MM.1S (cell line): ENCODE measurements around the gene KRT9.

Source experiments
- DNase-seq: peaks from one replicate; pipeline ENCODE4 v3.0.0-alpha.2; 2015
- H2AFZ ChIP-seq: fragments of 300-600 bp; sonication (generic); 2 replicates; pipeline ENCODE4 v1.6.0; 2016; ENCODE audit warnings: antibody characterized with exemption, low read length
- H3F3A ChIP-seq: fragments of 300-600 bp; sonication (generic); 2 replicates; pipeline ENCODE4 v1.6.1; 2016; ENCODE audit warnings: mild to moderate bottlenecking, antibody characterized with exemption, low read length, moderate library complexity, mixed read lengths; ENCODE audit not compliant: insufficient read depth
- H3K27ac ChIP-seq: fragments of 300-600 bp; sonication (generic); 2 replicates; pipeline ENCODE4 v1.5.1; 2016; ENCODE audit warnings: mild to moderate bottlenecking, low read length
- H3K27me3 ChIP-seq: fragments of 300-600 bp; sonication (generic); replicated peaks from 2 replicates; pipeline ENCODE4 v1.6.0; 2016; ENCODE audit warnings: low read length; ENCODE audit not compliant: insufficient read depth
- H3K36me3 ChIP-seq: fragments of 300-600 bp; sonication (generic); replicated peaks from 2 replicates; pipeline ENCODE4 v1.6.1; 2016; ENCODE audit warnings: mild to moderate bottlenecking, low read length, mixed read lengths; ENCODE audit not compliant: insufficient read depth
- H3K4me1 ChIP-seq: fragments of 300-600 bp; sonication (generic); 2 replicates; pipeline ENCODE4 v1.6.1; 2016; ENCODE audit warnings: low read length, mixed read lengths
- H3K4me2 ChIP-seq: fragments of 300-600 bp; sonication (generic); 2 replicates; pipeline ENCODE4 v1.6.0; 2016; ENCODE audit warnings: low read depth, low read length
- H3K4me3 ChIP-seq: fragments of 300-600 bp; sonication (generic); 2 replicates; pipeline ENCODE4 v1.5.1; 2016; ENCODE audit warnings: low read length, mixed read lengths
- H3K79me2 ChIP-seq: fragments of 300-600 bp; sonication (generic); 2 replicates; pipeline ENCODE4 v1.6.1; 2016; ENCODE audit warnings: mixed run types, low read length, mixed read lengths
- H3K9ac ChIP-seq: fragments of 300-600 bp; sonication (generic); 2 replicates; pipeline ENCODE4 v1.6.1; 2016; ENCODE audit warnings: low read length, mixed read lengths
- H3K9me2 ChIP-seq: fragments of 300-600 bp; sonication (generic); replicated peaks from 2 replicates; pipeline ENCODE4 v1.6.1; 2016; ENCODE audit warnings: mild to moderate bottlenecking, low read length, mixed read lengths; ENCODE audit not compliant: insufficient read depth
- H3K9me3 ChIP-seq: fragments of 300-600 bp; sonication (generic); replicated peaks from 2 replicates; pipeline ENCODE4 v1.6.1; 2016; ENCODE audit warnings: mild to moderate bottlenecking, low read length, mixed read lengths; ENCODE audit not compliant: insufficient read depth
- H4K20me1 ChIP-seq: fragments of 300-600 bp; sonication (generic); 2 replicates; pipeline ENCODE4 v1.6.1; 2016; ENCODE audit warnings: mild to moderate bottlenecking, low read length, moderate library complexity, mixed read lengths; ENCODE audit not compliant: insufficient read depth
- CTCF ChIP-seq: fragments of 300-600 bp; sonication (generic); IDR thresholded peaks from 2 replicates; pipeline ENCODE4 v1.5.1; 2016; ENCODE audit warnings: antibody characterized with exemption, low read length, mixed read lengths
- EZH2 ChIP-seq: fragments of 300-600 bp; sonication (generic); optimal IDR thresholded peaks from 2 replicates; pipeline ENCODE3; 2017; ENCODE audit warnings: low read depth, mild to moderate bottlenecking, antibody characterized with exemption, low read length, mixed read lengths
- EZH2phosphoT487 ChIP-seq: fragments of 300-600 bp; sonication (generic); IDR thresholded peaks from 2 replicates; pipeline ENCODE4 v1.6.1; 2018; ENCODE audit warnings: antibody characterized with exemption, low read length

The KRT9 gene

GRCh38 chr17:41534899-41535546, 36.8 kb downstream of the KRT9 start:
- DNase-seq, result no peak
- Histone ChIP-seq H3K9me3 (no peaks in the 10 kb centered on the region), H3F3A (no peaks in the 10 kb centered on the region), H3K4me1 (no peaks in the 10 kb centered on the region), H3K27me3 (no peaks in the 10 kb centered on the region), H2AFZ (no peak overlapping the region), H3K36me3 (no peaks in the 10 kb centered on the region), H4K20me1 (no peaks in the 10 kb centered on the region), H3K9ac (no peak overlapping the region), H3K79me2 (no peaks in the 10 kb centered on the region), H3K27ac (no peak overlapping the region), H3K9me2 (no peaks in the 10 kb centered on the region), H3K4me3 (no peak overlapping the region), H3K4me2 (no peak overlapping the region)
- TF ChIP-seq CTCF (no peak), EZH2 (no peak), EZH2phosphoT487 (no peak)

- no peak for TF ChIP-seq EZH2
- TF ChIP-seq CTCF, result no peak
- TF ChIP-seq EZH2phosphoT487, result no peak
- no peak overlapping the region for H2AFZ ChIP-seq
- H3K36me3 ChIP-seq, result no peaks in the 10 kb centered on the region
- H3K9ac ChIP-seq, result no peak overlapping the region
- H3K27ac ChIP-seq, result no peak overlapping the region
- H3K27me3 ChIP-seq, result peaks cover 9% of the 10 kb centered on the region
- no peaks in the 10 kb centered on the region for H3F3A ChIP-seq
- H3K79me2 ChIP-seq, result no peaks in the 10 kb centered on the region
- no peaks in the 10 kb centered on the region for H3K4me1 ChIP-seq
- no peaks in the 10 kb centered on the region for H3K9me3 ChIP-seq
- no peak overlapping the region for H3K4me3 ChIP-seq
- no peak for DNase-seq
- H3K9me2 ChIP-seq, result no peaks in the 10 kb centered on the region
- no peak overlapping the region for H3K4me2 ChIP-seq
- no peaks in the 10 kb centered on the region for H4K20me1 ChIP-seq
These were observed 38.2 kb downstream of the KRT9 start for GRCh38 chr17:41533613-41534012.

GRCh38 chr17:41532947-41533570, 38.8 kb downstream of the KRT9 start:
- no peak overlapping the region for H3K9ac ChIP-seq
- H3K27ac ChIP-seq, result no peak overlapping the region
- H3K9me2 ChIP-seq, result no peaks in the 10 kb centered on the region
- H3K4me2 ChIP-seq, result no peak overlapping the region
- no peaks in the 10 kb centered on the region for H3K4me1 ChIP-seq
- no peaks in the 10 kb centered on the region for H3K36me3 ChIP-seq
- no peak overlapping the region for H2AFZ ChIP-seq
- no peak overlapping the region for H3K4me3 ChIP-seq
- DNase-seq, result no peak
- no peak for TF ChIP-seq CTCF
- no peak for TF ChIP-seq EZH2
- no peak for TF ChIP-seq EZH2phosphoT487
- no peaks in the 10 kb centered on the region for H3K79me2 ChIP-seq
- H3F3A ChIP-seq, result no peaks in the 10 kb centered on the region
- no peaks in the 10 kb centered on the region for H4K20me1 ChIP-seq
- peaks cover 15% of the 10 kb centered on the region for H3K27me3 ChIP-seq
- H3K9me3 ChIP-seq, result no peaks in the 10 kb centered on the region
